Neural cell (in vitro differentiated cells): ENCODE results near the gene EPPIN. TPM values are rescaled to one million over a fixed set of nuclear protein-coding genes. Genes with fewer than 3 reads are reported as not detected.
"Not testable (repeated sequence)": the region's sequence is repeated elsewhere in the genome, so short reads cannot be mapped to it uniquely, and the experiment has no call there.

Experiments
- H2AFZ ChIP-seq: fragments of 200-600, 300-800 bp; sonication (generic), shearing (Covaris generic); 2 replicates; pipeline ENCODE4 v1.6.0; 2014; ENCODE audit warnings: low read depth, mild to moderate bottlenecking, antibody characterized with exemption, low read length, moderate library complexity
- H3F3A ChIP-seq: fragments of 200-600 bp; shearing (Covaris generic); 2 replicates; pipeline ENCODE4 v1.6.1; 2016; ENCODE audit warnings: mild to moderate bottlenecking, moderate library complexity, mixed read lengths, antibody characterized with exemption, low read length; ENCODE audit not compliant: insufficient read depth, poor library complexity, severe bottlenecking
- H3K27ac ChIP-seq: fragments of 200-600, 300-800 bp; sonication (generic), shearing (Covaris generic); 2 replicates; pipeline ENCODE4 v1.5.1; 2014; ENCODE audit warnings: mild to moderate bottlenecking, low read length, moderate library complexity
- H3K27me3 ChIP-seq: fragments of 300-800, 200-600 bp; sonication (generic), shearing (Covaris generic); 2 replicates; pipeline ENCODE4 v1.6.0; 2014; ENCODE audit warnings: mild to moderate bottlenecking, low read depth, low read length, moderate library complexity; ENCODE audit not compliant: insufficient read depth
- H3K36me3 ChIP-seq: fragments of 300-800, 200-600 bp; sonication (generic), shearing (Covaris generic); 2 replicates; pipeline ENCODE4 v1.5.1; 2014; ENCODE audit warnings: mild to moderate bottlenecking, antibody characterized with exemption, low read length, moderate library complexity; ENCODE audit not compliant: insufficient read depth
- H3K4me2 ChIP-seq: fragments of 300-800, 200-600 bp; sonication (generic), shearing (Covaris generic); 2 replicates; pipeline ENCODE4 v1.6.0; 2014; ENCODE audit warnings: mild to moderate bottlenecking, low read length
- H3K4me3 ChIP-seq: fragments of 300-800, 200-600 bp; sonication (generic), shearing (Covaris generic); 2 replicates; pipeline ENCODE4 v1.5.1; 2014; ENCODE audit warnings: mild to moderate bottlenecking, low read length, moderate library complexity
- H3K79me2 ChIP-seq: fragments of 200-600 bp; shearing (Covaris generic); replicated peaks from 2 replicates; pipeline ENCODE4 v1.6.0; 2014; ENCODE audit warnings: mild to moderate bottlenecking, low read length, moderate library complexity; ENCODE audit not compliant: insufficient read depth
- H3K9ac ChIP-seq: fragments of 300-800, 200-600 bp; sonication (generic), shearing (Covaris generic); 2 replicates; pipeline ENCODE4 v1.6.1; 2016; ENCODE audit warnings: mild to moderate bottlenecking, low read length, mixed read lengths
- H3K9me2 ChIP-seq: fragments of 200-600 bp; shearing (Covaris generic); 2 replicates; pipeline ENCODE4 v1.6.1; 2016; ENCODE audit warnings: mild to moderate bottlenecking, low read length, mixed read lengths; ENCODE audit not compliant: insufficient read depth
- H3K9me3 ChIP-seq: fragments of 200-600, 300-800 bp; sonication (generic), shearing (Covaris generic); 2 replicates; pipeline ENCODE4 v1.6.1; 2016; ENCODE audit warnings: mild to moderate bottlenecking, mixed run types, low read length, moderate library complexity, mixed read lengths
- H4K20me1 ChIP-seq: fragments of 200-600 bp; shearing (Covaris generic); 2 replicates; pipeline ENCODE4 v1.6.1; 2016; ENCODE audit warnings: mild to moderate bottlenecking, mixed run types; ENCODE audit not compliant: insufficient read depth
- CTCF ChIP-seq: fragments of 450-650 bp; IDR thresholded peaks from 2 replicates; pipeline ENCODE4 v1.5.1; 2014; ENCODE audit warnings: antibody characterized with exemption, mild to moderate bottlenecking, moderate library complexity; ENCODE audit not compliant: poor library complexity, severe bottlenecking
- EP300 ChIP-seq: fragments of 450-650 bp; conservative IDR thresholded peaks from 2 replicates; pipeline ENCODE4 v1.6.1; 2014; ENCODE audit warnings: antibody characterized with exemption, mild to moderate bottlenecking, moderate library complexity; ENCODE audit not compliant: poor library complexity, severe bottlenecking
- EZH2 ChIP-seq: fragments of 200-600, 300-800 bp; shearing (Covaris generic), sonication (generic); IDR thresholded peaks from 2 replicates; pipeline ENCODE4 v1.6.1; 2014; ENCODE audit warnings: antibody characterized with exemption, low read length, borderline replicate concordance, mild to moderate bottlenecking; ENCODE audit not compliant: insufficient read depth, poor library complexity, severe bottlenecking
- MXI1 ChIP-seq: fragments of 450-650 bp; conservative IDR thresholded peaks from 2 replicates; pipeline ENCODE4 v1.6.1; 2014; ENCODE audit warnings: antibody characterized with exemption, mild to moderate bottlenecking; ENCODE audit not compliant: poor library complexity, severe bottlenecking
- POLR2AphosphoS5 ChIP-seq: IDR thresholded peaks from 2 replicates; pipeline ENCODE4 v1.6.1; 2012
- RAD21 ChIP-seq: fragments of 450-650 bp; conservative IDR thresholded peaks from 2 replicates; pipeline ENCODE4 v1.6.1; 2014; ENCODE audit warnings: antibody characterized with exemption, mild to moderate bottlenecking, moderate library complexity
- REST ChIP-seq: IDR thresholded peaks from 2 replicates; pipeline ENCODE4 v1.6.1; 2012; ENCODE audit warnings: borderline replicate concordance
- SMC3 ChIP-seq: fragments of 450-650 bp; conservative IDR thresholded peaks from 2 replicates; pipeline ENCODE4 v1.6.1; 2014; ENCODE audit warnings: antibody characterized with exemption, mild to moderate bottlenecking, moderate library complexity; ENCODE audit not compliant: poor library complexity
- TAF1 ChIP-seq: IDR thresholded peaks from 2 replicates; pipeline ENCODE4 v1.6.1; 2012; ENCODE audit warnings: low read depth
- polyA plus RNA-seq: library from polyadenylated mRNA; depleted of rRNA; stranded (reverse); fragments of >200 nt; gene quantifications from 2 replicates; pipeline ENCODE4 v1.2.3, GENCODE V29; 2014

The EPPIN gene
- polyA plus RNA-seq, 1 donor from 2014 or later: not detected

DNA sequence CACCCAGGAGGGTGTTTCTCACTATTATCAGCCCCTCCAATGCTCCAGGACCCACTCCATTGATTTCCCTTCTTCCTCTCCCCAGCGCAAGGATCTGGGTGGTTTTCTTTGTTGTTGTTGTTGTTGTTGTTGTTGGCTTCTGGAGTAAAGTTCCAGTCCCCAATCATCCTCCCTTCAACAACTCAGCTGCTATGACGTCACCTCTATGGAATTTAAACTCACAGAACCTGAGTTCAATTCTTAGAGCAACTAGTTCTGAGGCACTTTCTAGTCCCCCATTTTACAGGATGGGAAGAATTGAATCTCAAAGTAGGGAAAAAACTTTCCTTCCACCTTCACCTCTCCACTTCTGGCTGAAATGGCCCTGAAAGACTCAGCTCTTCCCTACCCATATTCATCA lies 41.6 kb upstream of the EPPIN start:
- Histone ChIP-seq H2AFZ (no peak overlapping the region), H3K9me3 (no peaks in the 10 kb centered on the region), H4K20me1 (no peaks in the 10 kb centered on the region), H3K9ac (no peak overlapping the region), H3F3A (no peaks in the 10 kb centered on the region), H3K9me2 (no peaks in the 10 kb centered on the region), H3K36me3 (no peaks in the 10 kb centered on the region), H3K4me3 (no peak overlapping the region), H3K27ac (no peak overlapping the region), H3K79me2 (no peaks in the 10 kb centered on the region), H3K4me2 (no peak overlapping the region), H3K27me3 (no peaks in the 10 kb centered on the region)
- TF ChIP-seq REST: no peak

GRCh38 chr20:45585986-45586385 lies 38.8 kb upstream of the EPPIN start:
- H3K4me3 ChIP-seq, H4K20me1 ChIP-seq, H3K36me3 ChIP-seq, H3K9ac ChIP-seq, H3K27ac ChIP-seq, H3K9me2 ChIP-seq, H3K79me2 ChIP-seq, H3F3A ChIP-seq, H3K27me3 ChIP-seq, H3K4me2 ChIP-seq, H2AFZ ChIP-seq, H3K9me3 ChIP-seq: not testable (repeated sequence)

GRCh38 chr20:45584294-45584693 lies 37.1 kb upstream of the EPPIN start:
- H3K4me3 ChIP-seq, H3K27me3 ChIP-seq: not testable (repeated sequence)

DNA sequence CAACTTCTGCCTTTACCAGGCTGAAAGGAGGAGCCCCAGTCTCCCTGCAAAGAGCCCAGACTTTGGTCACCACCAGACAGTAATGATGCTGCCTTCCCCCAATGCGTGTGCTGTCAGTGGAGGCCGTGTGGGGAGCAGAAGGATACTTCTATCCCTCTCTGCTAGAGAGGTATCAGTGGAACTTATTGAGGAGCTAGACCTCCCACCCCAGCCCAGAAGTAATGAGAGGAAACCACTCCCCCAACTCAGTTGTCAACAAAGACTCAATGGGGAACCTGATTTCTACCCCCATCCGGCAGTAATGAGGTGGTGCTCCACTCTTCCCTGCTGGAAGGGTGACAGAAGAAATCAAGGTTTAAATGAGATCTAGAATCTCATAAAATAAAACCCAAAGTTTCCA lies 36.3 kb upstream of the EPPIN start:
- Histone ChIP-seq H3K27me3 (no peaks in the 10 kb centered on the region), H4K20me1 (no peaks in the 10 kb centered on the region), H3K4me2 (no peak overlapping the region), H2AFZ (no peak overlapping the region), H3K9me2 (no peaks in the 10 kb centered on the region), H3K36me3 (no peaks in the 10 kb centered on the region), H3K4me3 (no peak overlapping the region), H3K9ac (no peak overlapping the region), H3K79me2 (no peaks in the 10 kb centered on the region), H3K27ac (no peak overlapping the region), H3K9me3 (no peaks in the 10 kb centered on the region), H3F3A (no peaks in the 10 kb centered on the region)
- TF ChIP-seq TAF1: no peak
- TF ChIP-seq CTCF: no peak
- no peak for TF ChIP-seq EZH2
- no peak for TF ChIP-seq EP300
- no peak for TF ChIP-seq SMC3
- no peak for TF ChIP-seq MXI1
- no peak for TF ChIP-seq RAD21
- no peak for TF ChIP-seq REST
- TF ChIP-seq POLR2AphosphoS5: no peak

More at GRCh38 chr20:45584294-45584693, 37.1 kb upstream of the EPPIN start:
- H4K20me1 ChIP-seq, H3K79me2 ChIP-seq, H3K36me3 ChIP-seq, H3K27ac ChIP-seq, H2AFZ ChIP-seq, H3K9ac ChIP-seq, H3K9me3 ChIP-seq, H3F3A ChIP-seq, H3K9me2 ChIP-seq, H3K4me2 ChIP-seq: not testable (repeated sequence)
